Cardiac ventricle fibroblast (primary cell): Measurements from ENCODE around the gene EIF4G3. TPM values are rescaled to one million over a fixed set of nuclear protein-coding genes. Genes with fewer than 3 reads are reported as not detected.

ENCODE experiments used
- total RNA-seq: library from RNA; depleted of rRNA; stranded (reverse); fragments of >200 nt; gene quantifications from 2 replicates; pipeline ENCODE4 v1.2.3, GENCODE V29; 2015

EIF4G3 gene
- 34.9 and 43.7 TPM in 2 replicates for total RNA-seq

GRCh38 chr1:21176586-21177555 is at the start of gene EIF4G3:
Gene EIF4G3 (minus strand): TSS chr1:21176897. CDS start chr1:21002742, 174,155 bp downstream.

GRCh38 chr1:20787029-20787839 is 389.5 kb downstream of the EIF4G3 start, which contains the start of gene HP1BP3:
Gene HP1BP3 (minus strand): TSS chr1:20787307. CDS start chr1:20780440, 6,867 bp downstream.

Other genes starting within 250 kb of the EIF4G3 start
- gene ECE1, start 113.6 kb upstream of the EIF4G3 start, total RNA-seq: 54.8 and 60.0 TPM in 2 replicates